ENCODE data around the gene BTN2A1. TPM values are rescaled to one million over a fixed set of nuclear protein-coding genes. Genes with fewer than 3 reads are reported as not detected.
"Not testable (repeated sequence)": the region's sequence is repeated elsewhere in the genome, so short reads cannot be mapped to it uniquely, and the experiment has no call there.

The BTN2A1 gene
- polyA plus RNA-seq, 4 donors: 15.4 to 25.4 (median 18.4) TPM

- 42 to 49% (median 44%) methylated on average over 2 of the region's 2 CpGs for WGBS, 3 donors
- Histone ChIP-seq H3K27ac (ENCODE audit: low read depth in 1 of 3, low read length in 2 of 3) (no peak within 1 kb of the TSS), H3K36me3 (ENCODE audit: control insufficient read depth in 3 of 3, insufficient read depth in 2 of 3, low read depth in 1 of 3, low read length in 3 of 3) (no peaks in the 10 kb centered on the region), H3K4me3 (ENCODE audit: low read depth in 1 of 3, low read length in 3 of 3) (no peak within 1 kb of the TSS), H3K9me3 (ENCODE audit: control insufficient read depth in 2 of 2, insufficient read depth in 1 of 2, low read depth in 1 of 2, low read length in 1 of 2) (no peaks in the 10 kb centered on the region), H3K27me3 (ENCODE audit: control insufficient read depth in 3 of 3, insufficient read depth in 3 of 3, low read length in 3 of 3) (peaks cover 0 to 15% (median 0%) of the 10 kb centered on the region in 3 donors), H3K4me1 (ENCODE audit: control insufficient read depth in 3 of 3, insufficient read depth in 2 of 3, low read depth in 1 of 3, low read length in 2 of 3) (peaks cover 0 to 10% (median 0%) of the 10 kb centered on the region in 3 donors)
- DNase-seq (peak in 1 of 2 donors; percentile 19), FAIRE-seq (no peak)
Measured at GRCh38 chr6:26500102-26500501, 42.3 kb downstream of the BTN2A1 start, which contains the start of gene BTN1A1. Gene BTN1A1 (plus strand): TSS chr6:26500303. CDS start chr6:26501287, 984 bp downstream.

- no peak overlapping the region for H3K27ac ChIP-seq (ENCODE audit: low read depth in 1 of 3, low read length in 2 of 3)
- FAIRE-seq (no peak), DNase-seq (peak; percentile 39 to 66)
- 7 to 20% (median 10%) methylated on average over 49 of the region's 49 CpGs for WGBS, 3 donors
- peaks cover 0 to 10% (median 0%) of the 10 kb centered on the region in 3 donors for H3K4me1 ChIP-seq (ENCODE audit: control insufficient read depth in 3 of 3, insufficient read depth in 2 of 3, low read depth in 1 of 3, low read length in 2 of 3)
- peaks cover 0 to 15% (median 0%) of the 10 kb centered on the region in 3 donors for H3K27me3 ChIP-seq (ENCODE audit: control insufficient read depth in 3 of 3, insufficient read depth in 3 of 3, low read length in 3 of 3)
- no peaks in the 10 kb centered on the region for H3K9me3 ChIP-seq (ENCODE audit: control insufficient read depth in 2 of 2, insufficient read depth in 1 of 2, low read depth in 1 of 2, low read length in 1 of 2)
- H3K4me3 ChIP-seq (ENCODE audit: low read depth in 1 of 3, low read length in 3 of 3): peak overlapping the region in 2 of 3 donors; percentile 29
- no peaks in the 10 kb centered on the region for H3K36me3 ChIP-seq (ENCODE audit: control insufficient read depth in 3 of 3, insufficient read depth in 2 of 3, low read depth in 1 of 3, low read length in 3 of 3)
Measured at GRCh38 chr6:26501482-26501986, 43.8 kb downstream of the BTN2A1 start.

GRCh38 chr6:26502165-26502564 is 44.4 kb downstream of the BTN2A1 start:
- H3K27me3 ChIP-seq (ENCODE audit: control insufficient read depth in 3 of 3, insufficient read depth in 3 of 3, low read length in 3 of 3): peaks cover 0 to 15% (median 0%) of the 10 kb centered on the region in 3 donors
- FAIRE-seq (no peak), DNase-seq (peak; percentile 57 to 64)
- no peak overlapping the region for H3K27ac ChIP-seq (ENCODE audit: low read depth in 1 of 3, low read length in 2 of 3)
- no peaks in the 10 kb centered on the region for H3K9me3 ChIP-seq (ENCODE audit: control insufficient read depth in 2 of 2, insufficient read depth in 1 of 2, low read depth in 1 of 2, low read length in 1 of 2)
- peaks cover 0 to 10% (median 0%) of the 10 kb centered on the region in 3 donors for H3K4me1 ChIP-seq (ENCODE audit: control insufficient read depth in 3 of 3, insufficient read depth in 2 of 3, low read depth in 1 of 3, low read length in 2 of 3)
- H3K4me3 ChIP-seq (ENCODE audit: low read depth in 1 of 3, low read length in 3 of 3): peak overlapping the region in 2 of 3 donors; percentile 29
- H3K36me3 ChIP-seq (ENCODE audit: control insufficient read depth in 3 of 3, insufficient read depth in 2 of 3, low read depth in 1 of 3, low read length in 3 of 3): no peaks in the 10 kb centered on the region

- no peaks in the 10 kb centered on the region for H3K36me3 ChIP-seq (ENCODE audit: control insufficient read depth in 3 of 3, insufficient read depth in 2 of 3, low read depth in 1 of 3, low read length in 3 of 3)
- H3K9me3 ChIP-seq (ENCODE audit: control insufficient read depth in 2 of 2, insufficient read depth in 1 of 2, low read depth in 1 of 2, low read length in 1 of 2): no peaks in the 10 kb centered on the region
- peaks cover 0 to 10% (median 0%) of the 10 kb centered on the region in 3 donors for H3K4me1 ChIP-seq (ENCODE audit: control insufficient read depth in 3 of 3, insufficient read depth in 2 of 3, low read depth in 1 of 3, low read length in 2 of 3)
- peaks cover 0 to 15% (median 0%) of the 10 kb centered on the region in 3 donors for H3K27me3 ChIP-seq (ENCODE audit: control insufficient read depth in 3 of 3, insufficient read depth in 3 of 3, low read length in 3 of 3)
- DNase-seq (no peak), FAIRE-seq (no peak)
- 54 to 83% (median 74%) methylated on average over 3 of the region's 3 CpGs for WGBS, 3 donors
- no peak overlapping the region for H3K27ac ChIP-seq (ENCODE audit: low read depth in 1 of 3, low read length in 2 of 3)
- no peak overlapping the region for H3K4me3 ChIP-seq (ENCODE audit: low read depth in 1 of 3, low read length in 3 of 3)
Measured at GRCh38 chr6:26502626-26503025, 44.9 kb downstream of the BTN2A1 start.

- DNase-seq (no peak), FAIRE-seq (no peak)
- H3K4me1 ChIP-seq (ENCODE audit: control insufficient read depth in 3 of 3, insufficient read depth in 2 of 3, low read depth in 1 of 3, low read length in 2 of 3): no peaks in the 10 kb centered on the region
- WGBS, 3 donors: 62 to 75% (median 65%) methylated on average over 3 of the region's 3 CpGs
- no peak overlapping the region for H3K4me3 ChIP-seq (ENCODE audit: low read depth in 1 of 3, low read length in 3 of 3)
- no peaks in the 10 kb centered on the region for H3K27me3 ChIP-seq (ENCODE audit: control insufficient read depth in 3 of 3, insufficient read depth in 3 of 3, low read length in 3 of 3)
- no peak overlapping the region for H3K27ac ChIP-seq (ENCODE audit: low read depth in 1 of 3, low read length in 2 of 3)
- no peaks in the 10 kb centered on the region for H3K36me3 ChIP-seq (ENCODE audit: control insufficient read depth in 3 of 3, insufficient read depth in 2 of 3, low read depth in 1 of 3, low read length in 3 of 3)
- H3K9me3 ChIP-seq (ENCODE audit: control insufficient read depth in 2 of 2, insufficient read depth in 1 of 2, low read depth in 1 of 2, low read length in 1 of 2): no peaks in the 10 kb centered on the region
Measured at GRCh38 chr6:26507658-26508057, 49.9 kb downstream of the BTN2A1 start.

GRCh38 chr6:26511033-26511432 is 53.3 kb downstream of the BTN2A1 start:
- not testable (repeated sequence) for H3K27ac ChIP-seq (ENCODE audit: low read depth in 1 of 3, low read length in 2 of 3); H3K9me3 ChIP-seq (ENCODE audit: control insufficient read depth in 2 of 2, insufficient read depth in 1 of 2, low read depth in 1 of 2, low read length in 1 of 2); H3K36me3 ChIP-seq (ENCODE audit: control insufficient read depth in 3 of 3, insufficient read depth in 2 of 3, low read depth in 1 of 3, low read length in 3 of 3); FAIRE-seq; DNase-seq; H3K27me3 ChIP-seq (ENCODE audit: control insufficient read depth in 3 of 3, insufficient read depth in 3 of 3, low read length in 3 of 3); H3K4me1 ChIP-seq (ENCODE audit: control insufficient read depth in 3 of 3, insufficient read depth in 2 of 3, low read depth in 1 of 3, low read length in 2 of 3); H3K4me3 ChIP-seq (ENCODE audit: low read depth in 1 of 3, low read length in 3 of 3)
- 68 to 79% (median 73%) methylated on average over 8 of the region's 8 CpGs for WGBS, 3 donors

- no peak overlapping the region for H3K4me3 ChIP-seq (ENCODE audit: low read depth in 1 of 3, low read length in 3 of 3)
- 48 to 80% (median 63%) methylated on average over 2 of the region's 2 CpGs for WGBS, 3 donors
- no peaks in the 10 kb centered on the region for H3K36me3 ChIP-seq (ENCODE audit: control insufficient read depth in 3 of 3, insufficient read depth in 2 of 3, low read depth in 1 of 3, low read length in 3 of 3)
- H3K4me1 ChIP-seq (ENCODE audit: control insufficient read depth in 3 of 3, insufficient read depth in 2 of 3, low read depth in 1 of 3, low read length in 2 of 3): peaks cover 0 to 6% (median 0%) of the 10 kb centered on the region in 3 donors
- no peaks in the 10 kb centered on the region for H3K9me3 ChIP-seq (ENCODE audit: control insufficient read depth in 2 of 2, insufficient read depth in 1 of 2, low read depth in 1 of 2, low read length in 1 of 2)
- FAIRE-seq (no peak), DNase-seq (peak; percentile 51 to 61)
- H3K27ac ChIP-seq (ENCODE audit: low read depth in 1 of 3, low read length in 2 of 3): peak overlapping the region in 2 of 3 donors; percentile 26 to 27
- no peaks in the 10 kb centered on the region for H3K27me3 ChIP-seq (ENCODE audit: control insufficient read depth in 3 of 3, insufficient read depth in 3 of 3, low read length in 3 of 3)
Measured at GRCh38 chr6:26514984-26515383, 57.2 kb downstream of the BTN2A1 start.

- WGBS, 3 donors: 72 to 80% (median 77%) methylated on average over 9 of the region's 9 CpGs
- H3K36me3 ChIP-seq (ENCODE audit: control insufficient read depth in 3 of 3, insufficient read depth in 2 of 3, low read depth in 1 of 3, low read length in 3 of 3): no peaks in the 10 kb centered on the region
- H3K4me3 ChIP-seq (ENCODE audit: low read depth in 1 of 3, low read length in 3 of 3): no peak overlapping the region
- no peak overlapping the region for H3K27ac ChIP-seq (ENCODE audit: low read depth in 1 of 3, low read length in 2 of 3)
- H3K27me3 ChIP-seq (ENCODE audit: control insufficient read depth in 3 of 3, insufficient read depth in 3 of 3, low read length in 3 of 3): no peaks in the 10 kb centered on the region
- DNase-seq (no peak), FAIRE-seq (no peak)
- no peaks in the 10 kb centered on the region for H3K9me3 ChIP-seq (ENCODE audit: control insufficient read depth in 2 of 2, insufficient read depth in 1 of 2, low read depth in 1 of 2, low read length in 1 of 2)
- peaks cover 0 to 11% (median 0%) of the 10 kb centered on the region in 3 donors for H3K4me1 ChIP-seq (ENCODE audit: control insufficient read depth in 3 of 3, insufficient read depth in 2 of 3, low read depth in 1 of 3, low read length in 2 of 3)
Measured at GRCh38 chr6:26516481-26517427, 59.0 kb downstream of the BTN2A1 start.

Measured in small intestine (tissue), 7 donors.